HG03064 (cell line): ENCODE measurements around the gene CELF2.

Experiments used
- ATAC-seq: cut with Tn5 transposase; IDR thresholded peaks from one replicate; pipeline ENCODE4 v1.9.1; 2021; ENCODE audit warnings: low read depth; ENCODE audit not compliant: unreplicated experiment

The CELF2 gene

GRCh38 chr10:11050301-11051287 lies 32.9 kb downstream of the CELF2 start:
- ATAC-seq: no peak

GRCh38 chr10:11057018-11057417 lies 39.3 kb downstream of the CELF2 start:
- no peak for ATAC-seq

DNA sequence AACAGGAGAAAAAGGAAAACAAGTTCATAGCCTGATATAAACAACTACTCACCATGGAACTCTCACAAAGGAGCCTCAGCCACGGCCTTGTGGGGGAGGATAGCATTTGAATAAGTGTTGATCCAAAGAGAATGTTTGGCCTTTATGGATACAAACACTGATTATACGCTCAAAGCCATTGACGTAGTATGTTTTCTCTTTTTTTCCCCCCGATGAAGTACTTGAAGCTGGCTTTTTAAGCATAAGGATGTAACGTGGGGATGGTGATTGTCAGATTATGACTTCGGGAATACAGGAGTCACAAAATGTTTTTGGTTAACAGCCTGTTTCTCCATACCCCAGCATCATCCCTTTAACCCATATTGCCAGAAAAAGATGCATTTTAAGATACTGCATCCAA lies 39.8 kb downstream of the CELF2 start:
- no peak for ATAC-seq

- no peak for ATAC-seq
Observed at GRCh38 chr10:11057994-11058393, 40.3 kb downstream of the CELF2 start.

- ATAC-seq: no peak
Observed at GRCh38 chr10:11058965-11059364, 41.3 kb downstream of the CELF2 start.

GRCh38 chr10:11063856-11064255 lies 46.2 kb downstream of the CELF2 start:
- no peak for ATAC-seq

DNA sequence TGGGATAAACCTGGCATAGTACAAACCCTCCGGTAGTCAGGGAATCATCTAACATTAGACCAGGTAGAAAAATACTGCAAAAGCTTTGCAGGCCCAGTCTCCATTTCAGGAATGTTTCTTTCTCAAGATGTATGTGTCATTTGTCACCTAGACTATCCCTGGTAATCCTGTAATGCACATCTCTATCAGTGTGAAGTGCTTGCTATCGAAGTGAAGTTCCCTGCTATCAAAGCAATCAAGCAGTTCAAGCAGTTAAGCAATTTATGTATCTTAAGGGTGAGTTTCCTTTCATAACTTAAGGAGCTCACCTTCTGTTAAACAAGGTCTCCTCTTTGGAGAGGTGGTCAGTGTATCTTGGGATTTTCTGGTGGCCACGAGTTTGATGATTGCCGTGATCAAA lies 47.2 kb downstream of the CELF2 start:
- no peak for ATAC-seq

GRCh38 chr10:11065567-11065966 lies 47.9 kb downstream of the CELF2 start:
- no peak for ATAC-seq

- ATAC-seq: no peak
Observed at GRCh38 chr10:11066520-11066919, 48.8 kb downstream of the CELF2 start.

DNA sequence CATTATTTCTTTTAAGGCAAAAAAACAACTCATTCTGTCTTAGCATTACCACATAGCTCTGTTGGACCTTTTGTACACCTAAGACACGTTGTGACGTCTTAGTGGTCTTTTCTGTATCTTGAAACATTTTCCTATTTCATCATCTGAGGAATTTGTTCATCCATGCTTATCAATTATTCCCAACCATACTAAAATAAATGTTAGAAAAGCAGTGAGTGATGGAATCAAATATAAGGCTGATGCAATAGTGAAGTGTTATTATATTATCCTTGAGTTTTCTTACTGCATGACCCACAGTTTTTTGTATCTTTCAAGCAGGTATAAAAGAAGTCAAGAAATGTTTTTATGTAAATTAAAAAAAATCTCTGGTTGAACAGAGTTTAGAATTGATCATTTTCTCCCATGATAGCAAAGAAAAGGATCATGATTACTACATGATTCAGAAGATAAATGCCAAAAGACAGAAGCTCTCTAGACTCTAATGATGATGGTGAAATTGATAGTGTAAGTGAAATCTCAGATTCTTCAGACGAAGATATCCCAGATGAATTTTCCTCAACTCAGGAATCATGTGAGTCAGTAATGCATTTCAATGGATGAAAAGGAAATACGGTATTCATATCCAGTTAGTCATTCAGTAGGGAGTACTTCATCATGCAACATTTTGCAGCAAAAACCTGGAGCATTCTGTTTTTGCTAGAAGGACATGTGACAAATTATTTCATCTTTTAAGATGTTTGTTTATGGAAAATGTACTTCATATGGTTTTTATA lies 51.4 kb downstream of the CELF2 start:
- no peak for ATAC-seq

GRCh38 chr10:11073410-11073809 lies 55.7 kb downstream of the CELF2 start:
- no peak for ATAC-seq

DNA sequence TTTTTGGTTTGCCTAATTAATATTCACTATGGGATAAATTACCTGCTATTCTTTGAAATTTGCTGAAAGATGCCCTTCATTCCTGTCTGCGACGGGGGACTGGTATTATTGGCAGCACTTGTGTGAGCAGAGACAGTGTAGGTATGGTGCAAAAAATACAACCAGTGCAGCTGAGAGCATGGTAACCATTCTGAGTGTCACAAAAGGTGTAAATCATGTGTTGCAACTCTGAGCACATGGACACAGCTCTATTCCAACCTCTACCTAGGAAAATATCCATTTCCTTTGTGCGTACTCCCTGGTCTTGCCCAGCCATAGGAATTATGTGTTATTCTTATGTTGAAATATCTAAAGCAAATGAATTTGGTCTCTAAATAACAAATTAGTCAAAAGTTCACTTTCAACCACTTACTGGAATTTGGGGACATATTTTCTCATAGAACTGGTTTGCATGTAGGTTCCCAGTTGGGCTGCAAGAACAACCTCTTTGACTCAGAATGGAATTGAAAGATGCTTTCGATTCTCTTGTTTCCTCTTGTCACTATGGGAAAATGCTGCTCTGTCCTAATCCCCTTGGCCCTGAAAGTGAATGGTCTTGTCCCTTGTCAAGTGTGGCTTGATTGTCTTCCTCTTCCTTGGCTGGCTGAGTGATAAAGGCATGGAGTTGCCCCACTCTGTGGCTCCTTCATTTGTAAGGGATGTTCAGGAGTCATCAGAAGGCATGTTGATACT lies 57.0 kb downstream of the CELF2 start:
- no peak for ATAC-seq

- no peak for ATAC-seq
Observed at GRCh38 chr10:11076221-11076620, 58.5 kb downstream of the CELF2 start.

- ATAC-seq: no peak
Observed at GRCh38 chr10:11080564-11080984, 62.9 kb downstream of the CELF2 start.

DNA sequence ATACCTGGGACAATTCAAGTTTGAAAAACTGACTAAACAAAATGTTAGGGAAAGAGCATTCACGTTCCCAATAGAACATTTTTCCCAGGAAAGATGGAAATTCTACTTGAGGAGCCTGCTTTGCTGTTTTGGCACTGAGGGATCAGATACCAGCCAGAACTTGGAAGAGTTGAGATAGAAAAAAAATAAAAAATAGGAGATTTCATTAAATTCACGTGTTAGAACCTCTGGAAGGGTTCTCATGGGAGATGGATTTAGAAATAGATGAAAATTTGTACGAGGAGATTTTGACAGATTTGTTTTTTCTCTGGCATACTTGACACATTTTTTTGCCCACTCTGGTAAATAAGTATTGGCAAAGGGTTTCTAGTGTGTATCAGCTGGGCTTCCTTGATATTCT lies 63.7 kb downstream of the CELF2 start:
- no peak for ATAC-seq

DNA sequence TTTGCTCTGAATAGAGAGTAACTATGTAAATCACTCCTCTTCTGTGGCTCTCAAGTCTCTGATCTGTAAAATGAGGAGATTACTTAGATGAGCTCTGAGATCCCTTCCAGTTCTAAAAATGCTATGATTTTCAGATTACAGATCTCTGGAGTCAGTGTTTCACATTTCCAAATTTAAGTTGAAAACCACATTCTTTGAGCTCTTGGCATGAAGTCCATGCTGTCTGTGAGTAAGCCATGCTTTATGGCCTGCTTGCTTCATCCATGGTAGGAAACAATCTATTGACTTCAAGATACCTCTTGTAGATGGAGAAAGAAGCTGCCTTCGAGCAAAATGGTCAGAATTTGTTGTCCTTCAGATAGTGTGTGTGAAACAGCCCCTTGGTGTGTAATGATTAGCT lies 64.9 kb downstream of the CELF2 start:
- ATAC-seq: no peak

DNA sequence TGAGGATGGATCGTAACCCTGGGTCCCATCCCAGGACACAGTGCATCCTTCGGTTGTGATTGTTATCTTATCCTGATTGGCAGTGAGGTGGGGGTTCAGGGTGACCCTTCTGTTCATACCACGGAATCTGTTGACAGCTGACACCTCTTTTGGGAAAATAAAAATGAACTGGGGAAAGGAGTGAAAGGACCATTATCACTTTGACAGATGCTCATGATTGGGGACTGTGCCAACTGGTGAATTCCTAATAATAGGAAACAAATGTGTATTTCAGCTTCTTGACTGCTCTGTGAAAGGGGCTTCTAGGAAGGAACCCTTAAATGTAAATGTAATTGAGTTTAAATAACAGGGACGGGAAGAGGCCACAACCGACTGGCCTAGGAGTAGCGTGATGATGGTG lies 65.4 kb downstream of the CELF2 start:
- ATAC-seq: no peak

GRCh38 chr10:11085545-11085944 lies 67.9 kb downstream of the CELF2 start:
- ATAC-seq: no peak

DNA sequence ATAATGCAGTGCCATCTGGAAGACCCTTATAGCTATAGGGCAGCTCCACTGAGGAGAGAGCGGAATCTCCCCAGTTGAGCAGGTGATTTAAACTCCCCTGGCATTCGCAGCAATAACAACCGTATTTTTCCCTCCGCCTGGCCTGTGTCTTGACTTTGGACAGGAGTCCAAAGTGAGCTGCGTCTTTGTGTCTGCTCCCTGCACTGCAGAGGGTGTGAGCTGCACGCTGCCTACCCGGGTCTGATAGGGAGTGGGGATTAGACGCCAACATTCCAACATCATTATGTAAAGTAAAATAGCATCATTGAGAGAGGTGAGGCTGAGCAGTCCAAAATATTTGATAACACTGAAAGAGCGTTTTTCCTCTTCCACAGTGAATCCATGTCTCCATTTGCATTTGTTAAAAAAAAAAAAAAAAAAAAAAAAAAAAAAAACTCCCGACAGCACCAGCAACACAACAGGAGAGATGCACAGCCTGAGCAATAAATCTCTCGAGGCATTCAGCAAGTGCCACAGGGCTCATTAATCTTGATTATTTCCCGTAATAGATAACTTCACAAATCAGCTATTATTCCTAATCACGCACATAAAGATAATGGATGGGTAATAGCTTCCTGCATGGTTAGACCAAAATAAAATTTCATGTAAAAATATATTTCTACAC lies 68.6 kb downstream of the CELF2 start:
- ATAC-seq: no peak

GRCh38 chr10:11087372-11087771 lies 69.7 kb downstream of the CELF2 start:
- no peak for ATAC-seq
